GM19467 (cell line): ENCODE results near the gene STAG2.

Experiments
- ATAC-seq: cut with Tn5 transposase; IDR thresholded peaks from one replicate; pipeline ENCODE4 v1.9.1; 2021; ENCODE audit warnings: mild to moderate bottlenecking, moderate library complexity; ENCODE audit not compliant: unreplicated experiment

Gene STAG2

GRCh38 chrX:123973921-123974320, 12.4 kb downstream of the STAG2 start:
- ATAC-seq: no peak

DNA sequence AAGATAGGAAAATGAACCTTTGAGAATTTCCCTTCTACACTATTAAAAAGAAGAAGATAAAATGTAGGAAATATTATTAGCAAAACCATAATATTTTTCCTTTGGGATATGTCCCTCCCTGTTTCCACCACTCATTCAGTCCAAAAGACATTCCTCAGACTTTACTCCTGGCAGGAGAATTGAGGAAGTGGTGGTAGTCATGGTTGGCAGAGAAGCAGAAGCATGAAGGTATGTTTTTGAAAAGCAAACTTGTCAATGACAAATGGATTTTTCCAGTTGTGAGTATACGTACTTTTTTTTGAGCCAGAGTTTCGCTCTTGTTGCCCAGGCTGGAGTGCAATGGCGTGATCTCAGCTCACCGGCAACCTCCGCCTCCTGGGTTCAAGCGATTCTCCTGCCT, 13.7 kb downstream of the STAG2 start:
- ATAC-seq: no peak

GRCh38 chrX:123976706-123977316, 15.3 kb downstream of the STAG2 start:
- ATAC-seq: no peak

- no peak for ATAC-seq
Measured at GRCh38 chrX:123983240-123983639, 21.7 kb downstream of the STAG2 start.

DNA sequence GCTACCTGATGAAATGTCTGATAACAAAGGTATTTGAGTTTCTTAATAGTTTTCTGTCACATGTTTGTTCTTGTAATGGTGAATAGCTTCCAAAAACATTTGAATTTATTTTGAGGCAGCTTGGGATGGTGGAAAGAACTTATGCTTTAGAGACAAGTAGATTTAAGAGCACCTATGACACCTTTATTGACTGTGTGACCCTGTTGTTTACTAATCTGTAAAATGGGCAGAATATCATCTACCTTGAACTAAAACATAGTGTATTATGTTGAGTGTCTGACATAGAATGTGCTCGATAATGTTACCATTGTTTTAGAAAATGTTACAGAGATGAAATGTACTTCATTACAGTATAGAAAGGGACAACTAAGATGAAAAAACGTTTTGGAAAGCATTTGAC, 24.9 kb downstream of the STAG2 start:
- no peak for ATAC-seq

DNA sequence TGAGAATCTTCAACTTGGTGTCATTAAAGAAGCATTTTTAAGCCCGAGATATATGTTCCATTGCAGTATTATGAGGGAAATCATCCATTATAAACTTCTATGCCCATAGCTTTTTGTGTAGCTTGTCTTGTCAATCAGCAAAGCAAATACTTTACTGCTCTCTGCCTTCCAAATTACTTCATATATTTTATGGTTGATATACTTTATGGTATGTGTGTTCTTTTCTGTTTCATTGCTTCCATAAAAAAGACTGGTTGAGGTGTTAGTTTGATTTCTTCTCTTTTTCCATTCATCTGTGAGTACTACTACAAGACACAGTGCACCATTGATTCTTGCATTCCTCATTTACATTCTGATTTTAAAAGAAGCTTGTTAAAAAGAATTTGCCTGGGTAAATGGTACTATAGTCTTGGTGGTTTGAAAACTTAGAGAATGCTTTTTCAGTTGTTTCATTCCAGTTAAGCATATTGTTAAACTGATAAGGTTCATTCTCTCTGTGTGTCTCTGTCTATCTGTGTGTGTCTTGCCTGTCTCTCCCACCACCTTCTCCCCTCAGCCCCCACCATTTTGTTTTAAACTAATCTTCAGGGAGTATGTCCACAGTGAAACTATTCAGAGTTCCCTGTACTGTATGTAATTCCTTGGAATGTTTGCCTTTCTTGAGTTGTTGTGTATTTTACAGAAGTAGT, 27.1 kb downstream of the STAG2 start:
- ATAC-seq: no peak

GRCh38 chrX:123989235-123989634, 27.7 kb downstream of the STAG2 start:
- ATAC-seq: no peak

- ATAC-seq: no peak
Measured at GRCh38 chrX:123990169-123990568, 28.7 kb downstream of the STAG2 start.

DNA sequence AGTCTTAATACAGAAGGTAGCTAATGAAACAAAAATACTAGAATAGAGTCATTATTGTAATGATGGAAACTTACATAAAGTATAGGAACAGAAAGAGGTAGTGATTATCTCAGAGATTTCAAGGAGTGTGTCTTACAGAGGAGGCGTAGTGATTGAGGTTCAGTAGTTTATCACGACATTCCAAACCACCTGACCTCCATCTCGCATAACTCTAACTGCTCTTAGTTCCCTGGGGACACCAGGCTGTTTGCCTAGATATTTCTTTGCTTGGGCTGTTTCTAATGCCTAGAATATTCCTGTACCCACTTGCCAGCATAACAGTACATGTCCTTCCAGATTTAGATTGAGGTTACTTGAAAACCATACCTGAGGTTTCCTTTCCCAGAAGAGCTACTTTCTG, 29.1 kb downstream of the STAG2 start:
- no peak for ATAC-seq

GRCh38 chrX:123993326-123993725, 31.8 kb downstream of the STAG2 start:
- no peak for ATAC-seq

- ATAC-seq: no peak
Measured at GRCh38 chrX:123993904-123994635, 32.6 kb downstream of the STAG2 start.

DNA sequence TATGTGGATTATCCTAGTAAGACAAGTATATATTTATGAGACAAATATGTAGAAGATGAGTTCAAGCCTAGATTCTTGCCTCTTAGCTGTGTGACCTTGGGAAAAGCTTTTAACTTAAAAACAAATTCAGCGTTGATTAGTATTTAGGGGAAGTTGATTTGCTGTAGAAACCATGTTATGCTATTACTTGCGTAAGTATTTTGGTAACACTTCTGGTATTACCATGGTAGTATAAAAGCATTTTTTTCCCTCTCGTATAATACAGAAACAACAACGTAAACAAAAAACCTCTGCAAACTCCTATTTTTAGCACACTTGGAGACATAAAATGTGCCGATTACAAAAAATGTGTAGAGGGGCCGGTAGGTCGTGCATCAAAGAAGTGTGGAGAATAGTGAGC, 33.2 kb downstream of the STAG2 start:
- ATAC-seq: no peak

- ATAC-seq: no peak
Measured at GRCh38 chrX:124001581-124001980, 40.1 kb downstream of the STAG2 start.

DNA sequence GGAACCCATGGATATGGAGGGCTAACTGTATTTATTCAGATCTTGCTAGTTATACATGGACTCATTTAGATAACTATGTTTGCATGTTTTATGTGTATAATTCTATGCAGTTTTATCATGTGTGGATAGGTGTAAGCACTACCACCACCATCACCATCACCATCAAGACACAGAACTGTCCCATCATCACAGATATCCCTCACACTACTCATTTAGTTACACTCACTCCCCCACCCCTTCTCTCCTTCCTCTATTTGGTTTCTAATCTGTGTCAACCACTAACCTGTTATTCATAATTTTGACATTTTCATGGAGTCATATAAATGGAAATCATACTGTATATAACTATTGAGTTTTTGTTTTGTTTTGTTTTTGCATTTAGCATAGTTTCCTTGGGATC, 43.7 kb downstream of the STAG2 start:
- ATAC-seq: no peak

DNA sequence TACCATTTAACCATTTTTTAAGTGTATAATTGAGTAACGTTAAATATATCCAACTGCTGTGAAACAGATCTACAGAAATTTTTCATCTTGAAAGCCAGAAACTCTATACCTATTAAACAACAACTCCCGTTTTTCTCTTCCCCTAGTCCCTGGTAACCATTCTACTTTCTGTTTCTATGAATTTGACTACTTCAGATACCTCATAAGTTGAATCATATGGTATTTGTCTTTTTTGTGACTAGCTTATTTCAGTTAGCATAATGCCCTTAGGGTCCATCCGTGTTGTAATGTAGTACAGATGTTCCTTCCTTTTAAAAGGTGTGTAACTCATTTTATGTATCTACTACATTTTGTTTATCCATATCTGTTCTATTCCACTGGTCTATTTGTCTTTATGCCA, 48.7 kb downstream of the STAG2 start:
- no peak for ATAC-seq

DNA sequence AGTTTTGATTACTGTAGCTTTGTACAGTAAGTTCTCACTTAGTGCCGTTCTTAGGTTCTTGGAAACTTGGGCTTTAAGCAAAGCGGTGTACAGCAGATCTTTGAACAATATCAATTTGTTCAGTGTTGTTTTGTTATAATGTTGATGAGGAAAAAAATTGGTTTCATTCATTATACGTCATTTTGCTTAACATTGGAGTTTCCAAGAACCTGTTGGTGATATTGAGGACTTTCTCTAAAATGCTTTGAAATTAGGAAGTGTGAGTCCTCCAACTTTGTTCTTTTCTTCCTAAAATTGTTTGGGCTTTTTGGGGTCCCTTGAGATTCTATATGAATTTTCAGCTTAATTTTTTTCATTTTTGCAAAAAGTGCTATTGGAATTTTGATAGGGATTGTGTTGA, 49.1 kb downstream of the STAG2 start:
- no peak for ATAC-seq

GRCh38 chrX:124015721-124016120, 54.2 kb downstream of the STAG2 start:
- ATAC-seq: no peak

DNA sequence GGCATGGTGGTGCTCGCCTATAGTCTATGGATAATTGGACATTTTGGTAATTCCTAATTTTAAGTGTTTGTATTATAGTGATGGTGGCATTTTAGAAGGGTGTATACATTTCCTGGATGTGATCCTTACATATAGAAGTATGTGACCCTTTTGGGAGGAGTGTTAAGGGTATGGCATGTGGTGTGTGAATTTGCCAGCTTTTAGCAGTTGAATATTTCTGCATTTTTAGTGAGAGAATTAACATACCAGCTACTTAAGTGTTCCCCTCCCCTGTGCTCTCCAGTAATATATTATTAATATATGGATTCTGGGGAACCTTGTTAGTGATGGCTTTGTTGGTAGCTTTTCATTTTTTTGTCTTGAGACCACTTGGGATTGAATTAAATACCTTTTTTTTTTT, 55.3 kb downstream of the STAG2 start:
- ATAC-seq: no peak

DNA sequence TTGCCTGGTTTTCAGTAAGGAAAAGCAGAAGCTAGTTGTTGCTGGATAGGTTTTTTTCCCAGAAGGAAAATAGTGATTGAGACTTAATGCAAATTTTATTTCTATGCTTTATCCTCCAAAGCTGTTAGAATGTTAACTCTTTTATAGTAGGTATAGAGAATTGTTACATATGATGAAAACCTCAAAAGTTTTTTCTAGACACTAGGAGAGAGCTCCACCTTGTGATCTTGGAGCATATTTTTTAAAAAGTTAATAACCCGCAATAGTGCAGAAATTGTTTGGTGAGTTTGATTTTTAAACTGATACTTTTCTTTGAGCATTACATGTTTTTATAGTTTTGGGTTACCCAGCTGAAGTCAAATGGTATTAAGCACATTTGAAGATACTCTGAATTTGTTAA, 56.5 kb downstream of the STAG2 start:
- no peak for ATAC-seq

- ATAC-seq: no peak
Measured at GRCh38 chrX:124023838-124024238, 62.3 kb downstream of the STAG2 start.

DNA sequence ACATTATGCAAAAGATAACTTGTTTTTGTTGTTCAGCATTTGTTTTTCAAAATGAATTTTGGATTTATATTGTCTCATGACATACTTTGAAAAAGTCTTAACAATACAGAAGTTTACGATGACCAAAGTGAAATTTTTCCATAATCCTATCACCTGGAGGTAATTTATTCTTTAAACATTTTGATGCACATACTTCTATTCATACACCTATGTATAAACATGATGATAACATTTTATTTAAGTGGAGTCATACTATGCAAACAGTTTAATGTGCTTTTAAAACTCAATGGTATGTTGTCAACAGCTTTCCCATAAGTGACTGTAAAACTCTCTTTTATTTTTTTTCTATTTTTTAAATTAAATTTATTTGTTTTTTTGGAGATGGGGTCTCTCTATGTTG, 65.0 kb downstream of the STAG2 start:
- ATAC-seq: no peak

GRCh38 chrX:124028182-124028581, 66.7 kb downstream of the STAG2 start:
- ATAC-seq: no peak
